Body of pancreas (tissue), 4 donors: ENCODE results near the gene CKB.

ENCODE experiments used
- CTCF ChIP-seq, 7 experiments: fragments of 450-650 bp in 4 of 7; fragments of 200-600 bp in 3 of 7; sonication (generic) in 3 of 7; IDR thresholded peaks; one replicate each; pipeline ENCODE4 v1.5.1; 2016 to 2019; ENCODE audit warnings: antibody characterized with exemption in 7 of 7
- POLR2A ChIP-seq, 3 donors: fragments of 450-650 bp; IDR thresholded peaks; one replicate each; pipeline ENCODE4 v1.6.1; 2016; ENCODE audit warnings: antibody characterized with exemption in 3 of 3, mild to moderate bottlenecking in 2 of 3

DNA sequence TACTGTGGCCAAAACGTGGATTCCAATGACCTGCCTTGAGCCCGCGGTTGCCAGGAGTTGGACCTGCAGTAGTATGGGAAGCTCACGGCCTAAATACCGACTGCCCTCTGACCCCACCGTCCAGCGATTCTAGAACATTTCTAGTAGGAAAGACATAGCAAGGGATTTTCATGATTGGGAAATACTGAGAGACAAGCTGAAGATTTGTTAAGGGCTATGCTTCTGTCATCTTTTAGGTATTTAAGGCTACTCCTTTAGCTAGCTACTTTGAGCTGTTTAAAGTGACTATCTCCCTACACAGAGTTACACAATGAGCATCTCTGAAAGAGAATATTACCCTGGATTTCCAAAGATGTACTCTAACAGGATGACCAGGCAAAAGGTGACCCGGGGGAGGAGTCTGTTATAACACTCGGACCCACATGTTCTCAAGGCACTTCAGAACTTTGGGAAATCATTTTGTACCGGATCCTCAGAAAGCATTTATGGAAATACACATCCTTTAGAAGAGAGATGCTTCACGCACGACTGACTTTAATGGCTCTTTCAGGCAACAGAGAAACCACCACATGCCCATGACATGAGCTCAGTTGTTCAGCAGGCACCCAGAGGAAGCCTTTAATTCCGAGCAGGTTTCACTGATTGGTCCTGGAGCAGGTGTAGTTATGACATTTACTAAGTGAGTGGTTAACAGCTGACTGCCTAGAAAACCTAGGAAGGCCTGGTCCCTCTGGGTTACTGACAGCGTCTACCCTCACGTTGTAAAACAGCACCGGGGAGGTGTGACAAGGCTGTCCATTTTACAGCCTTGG lies 35.6 kb upstream of the CKB start:
- TF ChIP-seq CTCF (IDR thresholded peaks at IDR 0.05) (no peak), POLR2A (IDR thresholded peaks at IDR 0.05) (no peak)
